ENCODE results near the gene DNAJC16.

DNAJC16 gene

GRCh38 chr1:15542388-15543250, 16.0 kb downstream of the DNAJC16 start:
- DNase-seq = no peak

DNA sequence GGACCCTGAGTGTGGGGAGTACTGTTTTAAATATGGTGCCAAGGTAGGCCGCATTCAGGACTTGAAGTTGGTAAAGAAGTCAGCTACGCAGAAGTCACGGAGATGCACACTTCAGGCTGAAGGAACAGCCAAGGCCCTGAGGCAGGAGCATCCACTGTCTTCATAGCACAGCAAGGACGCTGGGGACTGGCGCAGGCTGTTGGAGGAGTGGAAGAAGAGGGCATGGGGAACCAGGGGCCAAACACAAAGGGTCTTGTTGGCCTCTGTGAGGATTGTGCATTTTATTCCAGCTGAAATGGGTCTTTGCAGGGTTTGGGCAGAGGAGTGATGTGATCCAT, 16.6 kb downstream of the DNAJC16 start:
- no peak for DNase-seq

GRCh38 chr1:15543589-15544568, 17.2 kb downstream of the DNAJC16 start:
- no peak for DNase-seq

- DNase-seq = no peak
Observed at GRCh38 chr1:15546641-15547040, 20.0 kb downstream of the DNAJC16 start.

GRCh38 chr1:15550573-15550972, 23.9 kb downstream of the DNAJC16 start:
- no peak for DNase-seq

DNA sequence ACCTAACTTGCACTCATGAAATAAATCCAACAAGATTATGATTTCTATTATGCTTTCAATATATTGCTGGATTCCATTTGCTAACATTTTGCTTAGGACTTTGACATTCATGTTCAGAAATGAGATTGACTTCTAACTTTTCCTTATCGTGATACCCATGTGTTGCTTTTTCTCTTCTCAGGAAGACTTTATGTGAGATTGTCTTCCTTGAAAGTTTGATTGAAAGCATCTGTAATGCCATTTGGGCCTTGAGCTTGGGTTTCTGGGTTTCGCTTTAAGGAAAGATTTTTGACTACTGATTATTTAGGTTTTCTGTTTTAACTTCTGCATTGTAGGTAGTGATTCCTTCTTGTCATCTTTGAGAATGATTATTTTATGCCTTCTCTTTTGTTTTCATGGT, 30.4 kb downstream of the DNAJC16 start:
- DNase-seq = no peak

- DNase-seq = no peak
Observed at GRCh38 chr1:15557594-15557993, 30.9 kb downstream of the DNAJC16 start.

DNA sequence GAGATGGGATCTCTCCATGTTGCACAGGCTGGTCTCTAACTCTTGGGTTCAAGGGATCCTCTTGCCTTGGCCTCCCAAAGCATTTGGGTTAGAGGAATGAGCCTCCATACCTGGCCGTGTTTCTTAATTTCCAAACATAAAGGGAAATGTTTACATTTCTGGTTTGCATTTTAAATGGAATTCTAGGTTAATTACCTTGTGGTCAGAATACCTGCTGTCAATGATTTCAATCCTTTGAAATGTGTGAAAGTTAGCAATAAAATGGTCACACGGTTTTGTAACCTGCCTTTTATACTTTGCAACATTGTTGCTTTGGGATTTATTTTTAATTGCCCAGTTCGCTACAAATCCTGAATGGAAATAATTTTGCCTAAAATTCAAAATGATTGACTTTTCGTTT, 31.9 kb downstream of the DNAJC16 start:
- no peak for DNase-seq

DNA sequence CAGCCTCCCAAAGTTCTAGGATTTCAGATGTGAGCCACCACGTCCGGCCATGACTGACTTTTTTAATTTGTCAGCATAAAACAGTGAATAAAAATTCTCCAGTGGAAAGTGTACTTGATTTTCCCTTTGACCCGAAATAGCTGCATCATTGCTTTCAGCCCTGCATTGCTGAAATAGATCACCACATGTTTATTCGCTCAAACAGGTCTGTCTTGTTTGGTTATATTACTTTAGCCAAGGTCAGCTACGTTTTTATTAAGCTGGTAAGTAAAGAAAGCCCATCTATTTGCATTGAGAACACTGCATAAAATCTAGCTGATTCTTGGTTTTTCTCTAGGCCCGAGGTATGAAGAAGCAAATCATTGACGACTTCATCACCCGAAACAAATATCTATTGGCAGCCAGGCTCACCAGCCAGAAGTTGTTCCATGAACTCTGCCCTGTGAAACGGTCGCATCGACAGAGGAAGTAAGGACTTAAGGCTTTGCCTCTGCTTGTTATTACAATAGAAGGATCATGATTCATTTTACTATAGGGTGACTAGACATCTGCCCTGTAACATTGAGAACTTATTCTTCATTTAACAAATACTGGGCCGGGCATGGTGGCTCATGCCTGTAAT, 32.7 kb downstream of the DNAJC16 start:
- DNase-seq = no peak

DNA sequence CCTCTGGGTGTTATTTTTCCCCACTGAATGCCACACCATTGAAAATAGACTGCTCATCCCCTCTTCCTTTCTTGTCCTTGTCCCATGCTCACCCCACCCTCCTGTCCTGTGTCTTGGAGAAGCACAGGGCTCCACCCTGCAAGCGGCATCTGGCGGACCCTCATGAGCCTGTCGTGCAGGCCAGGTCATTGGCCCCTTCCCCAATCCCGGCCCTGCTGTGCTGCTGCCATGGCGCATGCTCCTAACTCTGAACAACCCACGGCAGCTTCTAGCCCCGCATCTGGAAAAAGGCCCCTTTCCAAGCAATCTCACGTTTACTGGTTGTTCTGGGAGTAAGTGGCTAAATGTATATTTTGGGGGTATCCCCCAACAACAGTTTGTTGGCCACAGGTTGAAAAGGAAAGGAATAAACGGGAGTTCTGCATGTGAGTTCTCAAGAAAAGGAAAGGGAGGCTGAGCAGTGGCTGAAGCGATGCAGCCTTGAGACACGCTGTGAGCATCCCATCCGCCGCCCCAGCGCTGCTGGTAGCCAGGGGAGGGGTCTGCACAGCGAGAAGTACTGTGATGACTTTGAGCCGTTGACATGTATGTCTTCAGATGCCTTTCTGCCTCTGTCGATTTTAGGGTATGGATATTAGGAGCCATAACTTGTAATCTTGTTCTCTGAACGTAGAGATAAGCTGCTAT, 41.9 kb downstream of the DNAJC16 start:
- DNase-seq = no peak

- DNase-seq = no peak
Observed at GRCh38 chr1:15570861-15571260, 44.2 kb downstream of the DNAJC16 start.

DNA sequence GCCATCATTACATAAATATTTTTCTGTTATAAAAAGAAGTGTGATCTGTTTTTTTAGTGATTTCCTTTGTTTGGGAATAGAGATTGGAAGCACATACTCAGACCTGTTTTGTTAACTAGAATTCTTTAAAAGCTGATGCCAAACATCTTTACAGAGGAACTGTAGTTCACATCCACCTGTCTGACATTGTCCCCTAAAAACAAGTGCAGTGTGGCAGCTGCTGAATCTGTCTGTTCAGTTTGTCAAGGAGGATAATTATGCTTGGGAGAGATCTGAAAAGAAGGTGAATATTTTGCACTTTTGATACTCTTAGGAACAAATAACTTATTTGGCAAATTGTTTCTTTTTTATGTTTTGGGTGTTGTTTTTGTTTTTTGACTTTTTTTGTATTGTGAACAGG, 44.6 kb downstream of the DNAJC16 start:
- DNase-seq = no peak

DNA sequence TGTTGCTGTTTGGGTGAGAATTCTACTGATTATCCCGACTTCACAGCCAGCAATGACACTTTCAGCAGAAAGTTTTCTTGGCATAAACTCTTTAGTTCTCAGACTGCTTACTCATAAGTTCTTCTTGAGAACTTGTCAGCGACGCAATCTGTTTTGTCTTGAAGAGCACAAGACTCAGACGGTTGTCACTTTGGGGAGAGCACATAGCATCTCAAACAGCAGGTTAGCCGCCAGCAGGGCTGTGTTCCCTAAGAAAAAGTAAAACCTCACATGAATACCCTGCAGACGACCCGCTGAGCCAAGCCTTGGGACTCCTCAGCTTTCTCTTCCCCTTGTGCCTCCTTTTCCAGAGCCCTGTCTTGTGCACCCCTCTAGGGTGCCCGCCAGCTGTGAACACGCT, 46.8 kb downstream of the DNAJC16 start:
- no peak for DNase-seq

DNA sequence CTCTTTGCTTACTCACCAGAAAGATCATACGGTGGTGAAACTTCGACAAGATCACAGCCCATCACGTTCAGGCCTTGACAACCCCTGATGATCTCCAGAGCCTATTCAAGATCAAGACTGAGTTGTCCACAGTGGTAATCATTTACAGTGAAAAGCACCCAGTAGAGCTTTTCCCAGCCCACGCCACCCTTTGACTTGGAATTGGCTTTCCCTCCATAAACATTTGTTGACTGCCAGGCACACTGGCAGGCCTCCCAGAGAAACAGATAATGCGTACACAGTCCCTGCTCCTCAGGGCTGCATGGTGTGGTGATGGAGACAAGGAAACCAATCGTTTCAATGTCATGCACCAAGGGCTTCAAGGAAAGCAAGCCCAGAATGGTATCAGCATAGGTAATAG, 48.1 kb downstream of the DNAJC16 start:
- no peak for DNase-seq

- DNase-seq = no peak
Observed at GRCh38 chr1:15575549-15576150, 49.0 kb downstream of the DNAJC16 start.

DNA sequence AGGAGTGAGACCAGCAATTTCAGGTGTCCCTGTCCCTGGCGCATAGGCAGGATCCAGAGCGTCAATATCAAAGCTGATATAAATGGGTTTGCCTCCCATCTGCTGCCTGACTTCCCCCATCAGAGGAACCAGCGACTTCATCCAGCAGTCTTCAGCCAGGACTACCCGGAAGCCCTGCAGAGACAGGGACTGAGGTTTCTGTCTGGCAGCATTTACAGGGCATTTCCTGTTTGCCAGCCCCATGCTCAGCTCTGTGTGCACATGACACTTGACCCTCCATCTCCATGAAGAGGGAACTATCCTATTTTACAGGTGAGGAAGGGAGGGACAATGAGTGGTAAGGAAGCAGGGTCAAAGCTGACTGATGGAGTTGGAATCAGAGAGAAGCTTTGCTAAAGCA, 51.0 kb downstream of the DNAJC16 start:
- DNase-seq = no peak

DNA sequence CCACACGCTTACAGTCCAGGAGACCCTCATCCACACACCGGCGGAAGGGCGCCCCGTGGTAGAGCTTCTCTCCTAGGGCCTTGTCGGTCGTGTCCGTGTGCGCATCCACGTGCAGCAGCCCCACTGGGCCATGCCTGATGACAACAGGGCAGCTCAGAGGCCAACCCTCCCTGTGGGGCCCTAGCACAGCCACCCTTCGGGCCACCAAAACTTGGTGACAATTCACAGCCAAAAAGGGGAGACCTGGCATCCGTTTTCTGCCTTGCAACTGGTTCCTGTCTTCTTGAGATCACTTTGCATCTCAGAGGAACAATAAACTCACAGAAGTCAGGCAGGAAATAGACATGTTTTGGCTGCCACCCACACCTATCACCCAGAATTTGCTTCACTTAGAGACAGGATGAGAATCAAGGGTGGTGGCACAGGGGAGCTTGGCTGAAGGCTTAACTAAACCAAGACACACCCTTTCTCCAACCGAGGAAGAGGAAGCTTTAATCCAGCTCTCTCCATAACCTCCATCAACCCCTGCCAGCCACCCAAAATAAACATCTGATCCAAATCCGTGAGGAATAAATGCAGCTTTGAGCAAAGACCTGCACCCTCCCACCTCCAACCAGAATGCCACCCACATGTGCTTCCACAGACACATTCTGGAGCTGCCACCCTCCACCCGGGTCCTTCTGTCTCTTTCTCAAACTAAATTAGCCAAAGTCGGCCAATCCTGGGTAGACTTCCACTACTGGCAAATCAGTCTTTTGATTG, 52.5 kb downstream of the DNAJC16 start:
- no peak for DNase-seq

DNA sequence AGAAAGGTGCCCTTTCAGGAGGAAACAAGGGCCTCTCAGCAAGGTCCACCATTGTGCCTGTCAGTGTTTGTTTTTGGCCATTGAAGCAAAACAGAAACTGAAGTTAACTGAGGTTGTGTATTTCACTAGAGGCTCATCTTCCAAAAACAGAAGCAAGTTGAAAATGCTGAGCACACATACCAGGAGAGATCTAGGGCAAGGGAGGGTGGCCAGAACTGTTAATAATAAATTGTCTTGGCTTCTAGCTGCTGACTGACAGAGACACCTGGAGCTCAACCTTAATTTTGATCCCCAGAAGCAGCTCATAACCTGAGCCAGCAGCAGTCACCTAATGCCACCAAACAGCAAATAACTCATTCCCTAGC, 53.0 kb downstream of the DNAJC16 start:
- no peak for DNase-seq

- no peak for DNase-seq
Observed at GRCh38 chr1:15583016-15583706, 56.5 kb downstream of the DNAJC16 start.

- peak; percentile 26 for DNase-seq
Observed at GRCh38 chr1:15584489-15585363, 58.1 kb downstream of the DNAJC16 start, which contains the start of gene AGMAT. TSS of gene AGMAT (minus strand) at chr1:15585051. CDS start at chr1:15584967, 84 bp downstream.

All from NCI-H2227 treated with DMSO at 0.1 percent for 48 hours (cell line).